ENCODE data around the gene NCOR1.

GRCh38 chr17:16123531-16123930, 91.8 kb downstream of the NCOR1 start:
- no peak for TF ChIP-seq CTCF (conservative IDR thresholded peaks at IDR 0.05)
- TF ChIP-seq ZFX (IDR thresholded peaks at IDR 0.05), result no peak

All from C4-2B (cell line).